Measurements from ENCODE around the gene NRIP1. TPM values are rescaled to one million over a fixed set of nuclear protein-coding genes. Genes with fewer than 3 reads are reported as not detected.
A peak's percentile ranks its signal among the peaks of the same experiment; 100 is the strongest.

The NRIP1 gene
- total RNA-seq, 1 donor from 2014 or later: 104 TPM

GRCh38 chr21:14985306-14985705, 79.5 kb downstream of the NRIP1 start:
- peaks cover 9% of the 10 kb centered on the region for H3K9me3 Mint-ChIP-seq
- no peak for DNase-seq (ENCODE audit: low spot score in 2 of 2, unreplicated experiment in 2 of 2)
- H3K27ac Mint-ChIP-seq: no peak overlapping the region
- H3K4me1 Mint-ChIP-seq: peaks cover 36% of the 10 kb centered on the region
- H3K27me3 Mint-ChIP-seq (ENCODE audit: low read depth): no peaks in the 10 kb centered on the region
- no peak for TF ChIP-seq CTCF (IDR thresholded peaks at IDR 0.05; ENCODE audit: unreplicated experiment)
- H3K4me3 Mint-ChIP-seq: no peak overlapping the region
- peaks cover 30% of the 10 kb centered on the region for H3K36me3 Mint-ChIP-seq

- H3K36me3 Mint-ChIP-seq: peaks cover 23% of the 10 kb centered on the region
- no peak overlapping the region for H3K4me3 Mint-ChIP-seq
- DNase-seq (ENCODE audit: low spot score in 2 of 2, unreplicated experiment in 2 of 2): no peak
- H3K4me1 Mint-ChIP-seq: peaks cover 23% of the 10 kb centered on the region
- TF ChIP-seq CTCF (IDR thresholded peaks at IDR 0.05; ENCODE audit: unreplicated experiment): no peak
- peaks cover 9% of the 10 kb centered on the region for H3K9me3 Mint-ChIP-seq
- no peak overlapping the region for H3K27ac Mint-ChIP-seq
- H3K27me3 Mint-ChIP-seq (ENCODE audit: low read depth): no peaks in the 10 kb centered on the region
These were observed 82.5 kb downstream of the NRIP1 start for GRCh38 chr21:14982336-14982735.

- Mint-ChIP-seq H3K27me3 (ENCODE audit: low read depth) (no peaks in the 10 kb centered on the region), H3K36me3 (peaks cover 23% of the 10 kb centered on the region), H3K4me3 (no peak overlapping the region), H3K27ac (peak overlapping the region; percentile 39), H3K4me1 (peaks cover 22% of the 10 kb centered on the region), H3K9me3 (peaks cover 9% of the 10 kb centered on the region)
- TF ChIP-seq CTCF (IDR thresholded peaks at IDR 0.05; ENCODE audit: unreplicated experiment): no peak
- no peak for DNase-seq (ENCODE audit: low spot score in 2 of 2, unreplicated experiment in 2 of 2)
These were observed 83.6 kb downstream of the NRIP1 start for GRCh38 chr21:14981246-14981645.

- H3K27me3 Mint-ChIP-seq (ENCODE audit: low read depth): no peaks in the 10 kb centered on the region
- H3K9me3 Mint-ChIP-seq: peaks cover 9% of the 10 kb centered on the region
- H3K27ac Mint-ChIP-seq: no peak overlapping the region
- no peak for TF ChIP-seq CTCF (IDR thresholded peaks at IDR 0.05; ENCODE audit: unreplicated experiment)
- no peak for DNase-seq (ENCODE audit: low spot score in 2 of 2, unreplicated experiment in 2 of 2)
- H3K4me3 Mint-ChIP-seq: no peak overlapping the region
- H3K4me1 Mint-ChIP-seq: peaks cover 17% of the 10 kb centered on the region
- peaks cover 22% of the 10 kb centered on the region for H3K36me3 Mint-ChIP-seq
These were observed 85.5 kb downstream of the NRIP1 start for GRCh38 chr21:14979264-14979663.

GRCh38 chr21:14977814-14978213, 87.0 kb downstream of the NRIP1 start:
- H3K36me3 Mint-ChIP-seq: peaks cover 15% of the 10 kb centered on the region

More at GRCh38 chr21:14977814-14978213, 87.0 kb downstream of the NRIP1 start:
- DNase-seq (ENCODE audit: low spot score in 2 of 2, unreplicated experiment in 2 of 2): no peak
- no peak overlapping the region for H3K4me3 Mint-ChIP-seq
- peaks cover 17% of the 10 kb centered on the region for H3K4me1 Mint-ChIP-seq
- H3K27me3 Mint-ChIP-seq (ENCODE audit: low read depth): no peaks in the 10 kb centered on the region
- TF ChIP-seq CTCF (IDR thresholded peaks at IDR 0.05; ENCODE audit: unreplicated experiment): no peak
- no peak overlapping the region for H3K27ac Mint-ChIP-seq
- H3K9me3 Mint-ChIP-seq: no peaks in the 10 kb centered on the region

Data from mesothelial cell of epicardium (in vitro differentiated cells).